ENCODE results near the gene CFAP58.

DNA sequence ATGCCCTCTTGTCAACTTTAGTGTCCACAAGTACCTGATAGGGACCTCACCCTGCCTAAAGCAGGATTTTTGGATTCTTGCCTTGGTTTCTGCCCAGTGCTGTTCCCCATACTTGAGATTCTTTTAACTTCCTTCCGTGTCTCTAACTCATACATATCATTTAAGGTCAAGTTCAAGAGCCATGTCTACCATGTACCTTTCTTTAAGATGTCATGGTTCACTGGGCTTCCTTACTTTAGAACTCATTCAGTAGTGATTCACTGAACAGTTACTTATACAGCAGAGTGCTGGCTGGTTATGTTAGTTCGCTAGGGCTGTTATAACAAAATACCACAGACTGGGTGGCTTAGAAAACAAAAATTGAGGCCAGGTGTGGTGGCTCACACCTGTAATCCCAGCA is 5.0 kb upstream of the CFAP58 start:
- TF ChIP-seq, protein P1, sequence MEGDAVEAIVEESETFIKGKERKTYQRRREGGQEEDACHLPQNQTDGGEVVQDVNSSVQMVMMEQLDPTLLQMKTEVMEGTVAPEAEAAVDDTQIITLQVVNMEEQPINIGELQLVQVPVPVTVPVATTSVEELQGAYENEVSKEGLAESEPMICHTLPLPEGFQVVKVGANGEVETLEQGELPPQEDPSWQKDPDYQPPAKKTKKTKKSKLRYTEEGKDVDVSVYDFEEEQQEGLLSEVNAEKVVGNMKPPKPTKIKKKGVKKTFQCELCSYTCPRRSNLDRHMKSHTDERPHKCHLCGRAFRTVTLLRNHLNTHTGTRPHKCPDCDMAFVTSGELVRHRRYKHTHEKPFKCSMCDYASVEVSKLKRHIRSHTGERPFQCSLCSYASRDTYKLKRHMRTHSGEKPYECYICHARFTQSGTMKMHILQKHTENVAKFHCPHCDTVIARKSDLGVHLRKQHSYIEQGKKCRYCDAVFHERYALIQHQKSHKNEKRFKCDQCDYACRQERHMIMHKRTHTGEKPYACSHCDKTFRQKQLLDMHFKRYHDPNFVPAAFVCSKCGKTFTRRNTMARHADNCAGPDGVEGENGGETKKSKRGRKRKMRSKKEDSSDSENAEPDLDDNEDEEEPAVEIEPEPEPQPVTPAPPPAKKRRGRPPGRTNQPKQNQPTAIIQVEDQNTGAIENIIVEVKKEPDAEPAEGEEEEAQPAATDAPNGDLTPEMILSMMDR (conservative IDR thresholded peaks at IDR 0.05 in 1 of 2, IDR thresholded peaks at IDR 0.05 in 1 of 2; ENCODE audit: extremely low read depth in 1 of 2, insufficient read depth in 1 of 2, low read depth in 1 of 2, low read length in 2 of 2), result no peak
- TF ChIP-seq EZH2 (IDR thresholded peaks at IDR 0.05; ENCODE audit: borderline replicate concordance, low read length), result no peak

All from mammary epithelial cell (primary cell).